Suprapubic skin (tissue), 4 donors: ENCODE results near the gene TTC28.

Source experiments
- CTCF ChIP-seq, 2 donors: fragments of 200-600 bp in 1 of 2; fragments of 450-650 bp in 1 of 2; sonication (generic) in 1 of 2; IDR thresholded peaks; one replicate each; pipeline ENCODE4 v1.5.1; 2016 to 2019; ENCODE audit warnings: antibody characterized with exemption in 2 of 2, mild to moderate bottlenecking in 1 of 2, moderate library complexity in 1 of 2
- EP300 ChIP-seq: sonication (generic); formaldehyde crosslinking; IDR thresholded peaks from one replicate; pipeline ENCODE4 v1.6.1; 2017; ENCODE audit warnings: antibody characterized with exemption
- POLR2A ChIP-seq, 2 donors: fragments of 450-650 bp; IDR thresholded peaks; one replicate each; pipeline ENCODE4 v1.6.1; 2017; ENCODE audit warnings: antibody characterized with exemption in 2 of 2, mild to moderate bottlenecking in 2 of 2, moderate library complexity in 2 of 2
- POLR2AphosphoS5 ChIP-seq, 3 donors: sonication (generic); formaldehyde crosslinking; IDR thresholded peaks; one replicate each; pipeline ENCODE4 v1.6.1; 2017; ENCODE audit warnings: antibody characterized with exemption in 3 of 3

GRCh38 chr22:28243539-28243938, 436.1 kb downstream of the TTC28 start:
- TF ChIP-seq POLR2A (IDR thresholded peaks at IDR 0.05) (no peak), CTCF (IDR thresholded peaks at IDR 0.05) (no peak), EP300 (no peak), POLR2AphosphoS5 (IDR thresholded peaks at IDR 0.05) (no peak)
